GM21786 (cell line): ENCODE data around the gene TAF11.
"Not testable (repeated sequence)": the region's sequence is repeated elsewhere in the genome, so short reads cannot be mapped to it uniquely, and the experiment has no call there.

Experiments used
- ATAC-seq: cut with Tn5 transposase; IDR thresholded peaks from one replicate; pipeline ENCODE4 v1.9.1; 2021; ENCODE audit not compliant: unreplicated experiment

Gene TAF11

GRCh38 chr6:34887753-34888513, at the start of gene TAF11:
TSS of gene TAF11 (minus strand) at chr6:34888042. CDS start at chr6:34887957, 85 bp downstream.
- ATAC-seq = peak; percentile 69

- no peak for ATAC-seq
Observed at GRCh38 chr6:34934516-34934915, 46.7 kb upstream of the TAF11 start.

- not testable (repeated sequence) for ATAC-seq
Observed at GRCh38 chr6:34932202-34932601, 44.4 kb upstream of the TAF11 start.

GRCh38 chr6:34930221-34930620, 42.4 kb upstream of the TAF11 start:
- no peak for ATAC-seq

GRCh38 chr6:34929241-34929978, 41.6 kb upstream of the TAF11 start:
- ATAC-seq = no peak

- ATAC-seq = no peak
Observed at GRCh38 chr6:34928695-34929094, 40.9 kb upstream of the TAF11 start.

GRCh38 chr6:34928220-34928619, 40.4 kb upstream of the TAF11 start:
- ATAC-seq = no peak

- no peak for ATAC-seq
Observed at GRCh38 chr6:34926655-34927054, 38.8 kb upstream of the TAF11 start.

- no peak for ATAC-seq
Observed at GRCh38 chr6:34924831-34925625, 37.2 kb upstream of the TAF11 start.

- ATAC-seq = no peak
Observed at GRCh38 chr6:34922177-34922663, 34.4 kb upstream of the TAF11 start.

- no peak for ATAC-seq
Observed at GRCh38 chr6:34920097-34920496, 32.3 kb upstream of the TAF11 start.

- no peak for ATAC-seq
Observed at GRCh38 chr6:34919651-34920050, 31.8 kb upstream of the TAF11 start.

GRCh38 chr6:34917626-34918285, 29.9 kb upstream of the TAF11 start:
- no peak for ATAC-seq

- ATAC-seq = no peak
Observed at GRCh38 chr6:34916348-34916967, 28.6 kb upstream of the TAF11 start.

GRCh38 chr6:34914358-34914757, 26.5 kb upstream of the TAF11 start:
- ATAC-seq = no peak

- ATAC-seq = peak; percentile 68
Observed at GRCh38 chr6:34912715-34913464, 25.0 kb upstream of the TAF11 start.

- ATAC-seq = no peak
Observed at GRCh38 chr6:34911822-34912221, 24.0 kb upstream of the TAF11 start.

GRCh38 chr6:34909320-34909883, 21.6 kb upstream of the TAF11 start:
- no peak for ATAC-seq

GRCh38 chr6:34908194-34908593, 20.4 kb upstream of the TAF11 start:
- ATAC-seq = no peak
